Upper lobe of left lung (tissue), 6 donors: ENCODE data around the gene STYXL2. TPM values are rescaled to one million over a fixed set of nuclear protein-coding genes. Genes with fewer than 3 reads are reported as not detected.
A peak's percentile ranks its signal among the peaks of the same experiment; 100 is the strongest.

Source experiments
- ATAC-seq, 2 donors: fragments of 200-7000 bp; cut with Tn5 transposase; one replicate each; pipeline ENCODE4 v1.9.1; 2022; ENCODE audit warnings: mild to moderate bottlenecking in 2 of 2, moderate library complexity in 2 of 2; ENCODE audit not compliant: low FRiP score in 2 of 2
- DNase-seq, 2 donors: peaks; one replicate each; pipeline ENCODE4 v3.0.0-alpha.2; 2019 to 2020
- H3K27ac ChIP-seq, 4 donors: fragments of 200-600 bp; sonication (generic); one replicate each; pipeline ENCODE4 v1.5.1; 2016 to 2019
- H3K27me3 ChIP-seq, 4 donors: fragments of 200-600 bp; sonication (generic); one replicate each; pipeline ENCODE4 v1.5.1; 2017 to 2019
- H3K36me3 ChIP-seq, 4 donors: fragments of 200-600 bp; sonication (generic); one replicate each; pipeline ENCODE4 v1.5.1; 2016 to 2019
- H3K4me1 ChIP-seq, 4 donors: fragments of 200-600 bp; sonication (generic); one replicate each; pipeline ENCODE4 v1.5.1; 2018 to 2019
- H3K4me3 ChIP-seq, 4 donors: fragments of 200-600 bp; sonication (generic); one replicate each; pipeline ENCODE4 v1.5.1; 2017 to 2019; ENCODE audit warnings: mild to moderate bottlenecking in 2 of 4, moderate library complexity in 1 of 4
- H3K9me3 ChIP-seq, 4 donors: fragments of 200-600 bp; sonication (generic); one replicate each; pipeline ENCODE4 v1.5.1; 2018 to 2019
- CTCF ChIP-seq, 6 experiments: fragments of 450-650 bp in 4 of 6; fragments of 200-600 bp in 2 of 6; sonication (generic) in 2 of 6; IDR thresholded peaks; one replicate each; pipeline ENCODE4 v1.5.1; 2016 to 2019; ENCODE audit warnings: antibody characterized with exemption in 6 of 6
- EP300 ChIP-seq, 4 donors: sonication (generic); formaldehyde crosslinking; IDR thresholded peaks; one replicate each; pipeline ENCODE4 v1.5.1; 2017; ENCODE audit warnings: antibody characterized with exemption in 4 of 4, control low read depth in 2 of 4
- POLR2A ChIP-seq, 4 donors: fragments of 450-650 bp; IDR thresholded peaks; one replicate each; pipeline ENCODE4 v1.5.1; 2016 to 2017; ENCODE audit warnings: antibody characterized with exemption in 4 of 4, mild to moderate bottlenecking in 2 of 4
- POLR2AphosphoS5 ChIP-seq, 2 donors: sonication (generic); formaldehyde crosslinking; IDR thresholded peaks; one replicate each; pipeline ENCODE4 v1.5.1; 2017; ENCODE audit warnings: antibody characterized with exemption in 2 of 2
- WGBS, 2 donors: methylation state at CpG; one replicate each; pipeline ENCODE4 v1.1.5; 2017 to 2018; 5-methylcytosine and 5-hydroxymethylcytosine counted together
- total RNA-seq, 6 donors: library from RNA; depleted of rRNA in 4 of 6; stranded (reverse); fragments of >200 nt in 4 of 6; gene quantifications; one replicate each; pipeline versions ENCODE4 v1.1.0 to v1.2.1, GENCODE V29; 2016 to 2021
- donor health status: DM: no; HTN: no; CAD: no; lungs with moderate emphysema.
- donor health status: DM: no; HTN: yes; CAD: no; lungs with severe emphysema.

The STYXL2 gene
- total RNA-seq, 6 donors from 2014 or later, result 0.10 to 0.30 (median 0.23) TPM; not detected in 3

GRCh38 chr1:167128261-167129227 lies 34.7 kb downstream of the STYXL2 start:
- H3K4me3 ChIP-seq, result no peak overlapping the region
- ATAC-seq, result no peak
- no peaks in the 10 kb centered on the region for H3K4me1 ChIP-seq

GRCh38 chr1:167130829-167131510 lies 37.1 kb downstream of the STYXL2 start:
- DNase-seq, result no peak

More at GRCh38 chr1:167128261-167129227, 34.7 kb downstream of the STYXL2 start:
- no peak overlapping the region for H3K27ac ChIP-seq
- no peak for DNase-seq
- 79% methylated on average over 17 of the region's 17 CpGs for WGBS, 2 donors
- no peaks in the 10 kb centered on the region for H3K27me3 ChIP-seq
- TF ChIP-seq CTCF (IDR thresholded peaks at IDR 0.05) (peak in 1 of 6 experiments; percentile 5), POLR2AphosphoS5 (IDR thresholded peaks at IDR 0.05) (no peak)
- H3K9me3 ChIP-seq, result no peaks in the 10 kb centered on the region
- H3K36me3 ChIP-seq, result no peaks in the 10 kb centered on the region

GRCh38 chr1:167132301-167133010 lies 38.6 kb downstream of the STYXL2 start:
- peak in 1 of 2 donors; percentile 27 for ATAC-seq
- TF ChIP-seq CTCF (IDR thresholded peaks at IDR 0.05), result no peak
- TF ChIP-seq POLR2A (IDR thresholded peaks at IDR 0.05), result no peak
- no peak for TF ChIP-seq POLR2AphosphoS5 (IDR thresholded peaks at IDR 0.05)
- TF ChIP-seq EP300 (IDR thresholded peaks at IDR 0.05), result no peak
- H3K36me3 ChIP-seq, result no peaks in the 10 kb centered on the region
- H3K4me1 ChIP-seq, result no peaks in the 10 kb centered on the region
- no peak overlapping the region for H3K4me3 ChIP-seq
- H3K27me3 ChIP-seq, result no peaks in the 10 kb centered on the region
- 78 to 79% methylated on average over 8 of the region's 8 CpGs for WGBS, 2 donors
- DNase-seq, result no peak
- H3K27ac ChIP-seq, result no peak overlapping the region
- no peaks in the 10 kb centered on the region for H3K9me3 ChIP-seq

More at GRCh38 chr1:167130829-167131510, 37.1 kb downstream of the STYXL2 start:
- no peaks in the 10 kb centered on the region for H3K36me3 ChIP-seq
- 54 to 65% methylated on average over 4 of the region's 4 CpGs for WGBS, 2 donors
- no peak for ATAC-seq
- TF ChIP-seq POLR2AphosphoS5 (IDR thresholded peaks at IDR 0.05), result no peak
- TF ChIP-seq EP300 (IDR thresholded peaks at IDR 0.05), result no peak
- no peak for TF ChIP-seq POLR2A (IDR thresholded peaks at IDR 0.05)
- TF ChIP-seq CTCF (IDR thresholded peaks at IDR 0.05), result no peak
- H3K27ac ChIP-seq, result no peak overlapping the region
- no peaks in the 10 kb centered on the region for H3K27me3 ChIP-seq
- no peaks in the 10 kb centered on the region for H3K9me3 ChIP-seq
- H3K4me1 ChIP-seq, result no peaks in the 10 kb centered on the region
- H3K4me3 ChIP-seq, result no peak overlapping the region

- H3K4me3 ChIP-seq, result no peak overlapping the region
- H3K36me3 ChIP-seq, result no peaks in the 10 kb centered on the region
- no peak for ATAC-seq
- WGBS, 2 donors, result 76 to 86% methylated on average over 4 of the region's 4 CpGs
- no peaks in the 10 kb centered on the region for H3K9me3 ChIP-seq
- DNase-seq, result no peak
- H3K4me1 ChIP-seq, result no peaks in the 10 kb centered on the region
- TF ChIP-seq POLR2AphosphoS5 (IDR thresholded peaks at IDR 0.05) (no peak), POLR2A (IDR thresholded peaks at IDR 0.05) (no peak), CTCF (IDR thresholded peaks at IDR 0.05) (no peak), EP300 (IDR thresholded peaks at IDR 0.05) (no peak)
- no peaks in the 10 kb centered on the region for H3K27me3 ChIP-seq
- no peak overlapping the region for H3K27ac ChIP-seq
These were observed 41.5 kb downstream of the STYXL2 start for GRCh38 chr1:167135281-167135840.
